HEK293T (cell line): ENCODE data around the gene TMEM185B.

Source experiments
- ARNT ChIP-seq: fragments of 450-650 bp; IDR thresholded peaks from 2 replicates; pipeline ENCODE4 v1.6.1; 2017; ENCODE audit warnings: mild to moderate bottlenecking
- BHLHE40 ChIP-seq: fragments of 450-650 bp; IDR thresholded peaks from 2 replicates; pipeline ENCODE4 v1.6.1; 2016; ENCODE audit warnings: mild to moderate bottlenecking, moderate library complexity, borderline replicate concordance
- ELF4 ChIP-seq: fragments of 450-650 bp; IDR thresholded peaks from 2 replicates; pipeline ENCODE4 v1.6.1; 2017; ENCODE audit warnings: antibody characterized with exemption
- FOXA1 ChIP-seq: fragments of 450-650 bp; IDR thresholded peaks from 2 replicates; pipeline ENCODE4 v1.6.1; 2016; ENCODE audit warnings: mild to moderate bottlenecking
- FOXK2 ChIP-seq: fragments of 450-650 bp; IDR thresholded peaks from 2 replicates; pipeline ENCODE4 v1.6.1; 2016; ENCODE audit warnings: mild to moderate bottlenecking
- FOXM1 ChIP-seq: fragments of 450-650 bp; IDR thresholded peaks from 2 replicates; pipeline ENCODE4 v1.6.1; 2017; ENCODE audit warnings: mild to moderate bottlenecking, borderline replicate concordance
- HDGF ChIP-seq: fragments of 450-650 bp; IDR thresholded peaks from 2 replicates; pipeline ENCODE4 v1.6.1; 2017; ENCODE audit warnings: antibody characterized with exemption, borderline replicate concordance
- NFRKB ChIP-seq: fragments of 450-650 bp; IDR thresholded peaks from 2 replicates; pipeline ENCODE4 v1.6.1; 2016; ENCODE audit warnings: mild to moderate bottlenecking, moderate library complexity
- PKNOX1 ChIP-seq: fragments of 450-650 bp; IDR thresholded peaks from 2 replicates; pipeline ENCODE4 v1.6.1; 2016
- SP1 ChIP-seq: fragments of 450-650 bp; IDR thresholded peaks from 2 replicates; pipeline ENCODE4 v1.6.1; 2017
- SUZ12 ChIP-seq: fragments of 450-650 bp; IDR thresholded peaks from 2 replicates; pipeline ENCODE4 v1.6.1; 2016; ENCODE audit warnings: mild to moderate bottlenecking
- TARDBP ChIP-seq: fragments of 450-650 bp; IDR thresholded peaks from 2 replicates; pipeline ENCODE4 v1.6.1; 2016
- ZNF384 ChIP-seq: fragments of 450-650 bp; IDR thresholded peaks from 2 replicates; pipeline ENCODE4 v1.6.1; 2016

- TF ChIP-seq BHLHE40 (no peak), HDGF (no peak), FOXM1 (no peak), FOXK2 (no peak), ELF4 (no peak), ZNF384 (no peak), SP1 (no peak), PKNOX1 (no peak), TARDBP (no peak), FOXA1 (no peak), SUZ12 (no peak), ARNT (no peak), NFRKB (no peak)
Measured at GRCh38 chr2:120251880-120252224, 28.7 kb upstream of the TMEM185B start.
